Hepatocyte (in vitro differentiated cells): ENCODE measurements around the gene POC1A. TPM values are rescaled to one million over a fixed set of nuclear protein-coding genes. Genes with fewer than 3 reads are reported as not detected.
A peak's percentile ranks its signal among the peaks of the same experiment; 100 is the strongest.
"Not testable (repeated sequence)": the region's sequence is repeated elsewhere in the genome, so short reads cannot be mapped to it uniquely, and the experiment has no call there.

Experiments used
- DNase-seq: peaks from one replicate; pipeline ENCODE4 v3.0.0-alpha.2; 2016; ENCODE audit warnings: low spot score
- H2AFZ ChIP-seq: fragments of 200-600 bp; sonication (generic); 2 replicates; pipeline ENCODE4 v1.6.0; 2016; ENCODE audit warnings: antibody characterized with exemption, mild to moderate bottlenecking
- H3K27ac ChIP-seq: fragments of 200-600 bp; sonication (generic); 2 replicates; pipeline ENCODE4 v1.5.1; 2016; ENCODE audit warnings: mild to moderate bottlenecking
- H3K27me3 ChIP-seq: fragments of 200-600 bp; sonication (generic); 2 replicates; pipeline ENCODE4 v1.6.1; 2016
- H3K36me3 ChIP-seq: fragments of 200-600 bp; sonication (generic); replicated peaks from 2 replicates; pipeline ENCODE4 v1.5.1; 2016; ENCODE audit warnings: low read depth; ENCODE audit not compliant: insufficient read depth
- H3K4me1 ChIP-seq: fragments of 200-600 bp; sonication (generic); 2 replicates; pipeline ENCODE4 v1.5.1; 2016; ENCODE audit warnings: mild to moderate bottlenecking, moderate library complexity; ENCODE audit not compliant: insufficient read depth
- H3K4me2 ChIP-seq: fragments of 200-600 bp; sonication (generic); 2 replicates; pipeline ENCODE4 v1.6.0; 2016
- H3K4me3 ChIP-seq: fragments of 200-600 bp; sonication (generic); 2 replicates; pipeline ENCODE4 v1.5.1; 2016; ENCODE audit warnings: mild to moderate bottlenecking
- H3K79me2 ChIP-seq: fragments of 200-600 bp; sonication (generic); 2 replicates; pipeline ENCODE4 v1.6.0; 2017; ENCODE audit warnings: mild to moderate bottlenecking
- H3K9me2 ChIP-seq: fragments of 200-600 bp; sonication (generic); replicated peaks from 2 replicates; pipeline ENCODE4 v1.6.0; 2017; ENCODE audit warnings: mild to moderate bottlenecking; ENCODE audit not compliant: insufficient read depth
- H3K9me3 ChIP-seq: fragments of 200-600 bp; sonication (generic); 2 replicates; pipeline ENCODE4 v1.5.1; 2016; ENCODE audit warnings: low read depth, mild to moderate bottlenecking
- H4K20me1 ChIP-seq: fragments of 200-600 bp; sonication (generic); 2 replicates; pipeline ENCODE4 v1.6.0; 2016; ENCODE audit warnings: mild to moderate bottlenecking; ENCODE audit not compliant: insufficient read depth, poor library complexity, severe bottlenecking
- CTCF ChIP-seq: fragments of 200-600 bp; sonication (generic); IDR thresholded peaks from 2 replicates; pipeline ENCODE4 v1.5.1; 2016; ENCODE audit warnings: antibody characterized with exemption, mild to moderate bottlenecking; ENCODE audit not compliant: poor library complexity
- EZH2 ChIP-seq: fragments of 200-600 bp; sonication (generic); IDR thresholded peaks from 2 replicates; pipeline ENCODE4 v1.6.1; 2016; ENCODE audit warnings: antibody characterized with exemption, mild to moderate bottlenecking, borderline replicate concordance
- EZH2phosphoT487 ChIP-seq: fragments of 200-600 bp; sonication (generic); IDR thresholded peaks from one replicate; pipeline ENCODE4 v1.6.1; 2018; ENCODE audit warnings: antibody characterized with exemption, mild to moderate bottlenecking, low read depth, moderate library complexity; ENCODE audit not compliant: unreplicated experiment, severe bottlenecking
- WGBS: methylation state at CpG from one replicate; pipeline ENCODE4 v1.1.6; 2016; ENCODE audit warnings: low lambda C conversion rate; ENCODE audit errors: missing lambda C conversion rate; 5-methylcytosine and 5-hydroxymethylcytosine counted together
- polyA plus RNA-seq: library from polyadenylated mRNA; unstranded; fragments of >200 nt; fragmentation: Nextera tagmentation; extraction: Ambion mirVana; gene quantifications from 2 replicates; pipeline ENCODE4 v1.2.1, GENCODE V29; 2016
- total RNA-seq: library from RNA; depleted of rRNA; stranded (reverse); fragments of >200 nt; gene quantifications from 2 replicates; pipeline ENCODE4 v1.2.3, GENCODE V29; 2014

Gene POC1A
- total and polyA plus RNA-seq, 2 experiments from 2014 or later, result 2.6 to 3.7 TPM

DNA sequence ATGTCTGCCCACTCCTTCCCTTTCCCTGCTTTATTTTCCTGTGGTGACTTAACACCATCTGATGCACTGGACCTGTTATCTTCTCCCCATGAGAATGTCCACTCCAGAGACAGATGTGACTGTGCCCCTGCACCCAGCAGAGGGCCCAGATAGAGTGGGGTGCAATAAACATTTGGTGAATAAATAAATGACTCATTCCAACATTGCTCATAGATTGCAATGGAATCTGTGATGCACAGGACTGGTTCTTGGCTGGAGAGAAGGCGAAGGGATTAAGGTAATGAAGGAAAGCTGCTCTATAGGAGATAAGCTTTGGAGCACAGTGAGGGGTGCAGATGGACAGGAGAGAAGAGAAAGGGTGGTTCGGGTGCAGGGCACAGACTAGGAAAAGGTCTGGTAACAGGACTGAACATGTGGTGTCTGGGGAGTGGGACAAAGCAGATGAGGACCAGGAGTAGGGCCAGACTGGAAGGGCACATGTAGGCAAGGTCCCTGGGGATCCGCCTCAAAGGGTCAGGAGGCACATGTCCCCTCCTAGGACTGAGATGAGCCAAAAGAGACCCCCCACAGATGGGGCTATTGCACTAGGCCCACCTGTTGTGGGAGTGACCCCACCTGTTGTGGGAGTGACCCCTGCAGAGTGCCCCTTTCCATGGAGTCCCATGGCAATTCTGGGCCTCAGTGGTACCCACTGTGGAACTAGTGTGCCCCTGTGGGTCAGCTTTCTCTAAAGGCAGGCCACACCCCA, 17.5 kb upstream of the POC1A start:
- no peaks in the 10 kb centered on the region for H4K20me1 ChIP-seq
- DNase-seq, result peak; percentile 52

DNA sequence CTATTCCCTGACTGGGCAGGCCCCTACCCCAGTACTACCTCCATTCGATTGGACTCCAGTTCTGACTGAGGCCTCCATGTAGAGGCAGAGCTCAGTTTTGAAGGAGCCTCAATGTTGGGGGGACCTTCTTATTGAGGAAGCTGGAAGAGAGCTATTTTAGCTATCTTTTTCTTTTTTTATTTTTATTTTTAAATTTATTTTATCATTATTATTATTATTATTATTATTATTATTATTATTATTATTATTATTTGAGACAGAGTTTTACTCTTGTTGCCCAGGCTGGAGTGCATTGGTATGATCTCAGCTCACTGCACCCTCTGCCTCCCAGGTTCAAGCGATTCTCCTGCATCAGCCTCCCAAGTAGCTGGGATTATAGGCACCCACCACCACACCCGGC, 16.0 kb upstream of the POC1A start:
- WGBS, result 93% methylated on average over 3 of the region's 3 CpGs
- not testable (repeated sequence) for H3K27me3 ChIP-seq, H3K27ac ChIP-seq, H3K9me2 ChIP-seq, H3K9me3 ChIP-seq, H4K20me1 ChIP-seq, H3K79me2 ChIP-seq, DNase-seq, H3K36me3 ChIP-seq, H3K4me2 ChIP-seq, H3K4me3 ChIP-seq, H2AFZ ChIP-seq, H3K4me1 ChIP-seq

More for the DNA sequence above, 17.5 kb upstream of the POC1A start:
- H3K9me3 ChIP-seq, result no peaks in the 10 kb centered on the region
- H3K4me1 ChIP-seq, result peaks cover 6% of the 10 kb centered on the region
- H2AFZ ChIP-seq, result no peak overlapping the region
- H3K4me2 ChIP-seq, result no peak overlapping the region
- TF ChIP-seq EZH2phosphoT487 (no peak), CTCF (no peak), EZH2 (no peak)
- H3K27me3 ChIP-seq, result no peaks in the 10 kb centered on the region
- WGBS, result 81% methylated on average over 3 of the region's 3 CpGs
- H3K9me2 ChIP-seq, result no peaks in the 10 kb centered on the region
- H3K4me3 ChIP-seq, result no peak overlapping the region
- no peaks in the 10 kb centered on the region for H3K79me2 ChIP-seq
- H3K36me3 ChIP-seq, result no peaks in the 10 kb centered on the region
- H3K27ac ChIP-seq, result peak overlapping the region; percentile 59

DNA sequence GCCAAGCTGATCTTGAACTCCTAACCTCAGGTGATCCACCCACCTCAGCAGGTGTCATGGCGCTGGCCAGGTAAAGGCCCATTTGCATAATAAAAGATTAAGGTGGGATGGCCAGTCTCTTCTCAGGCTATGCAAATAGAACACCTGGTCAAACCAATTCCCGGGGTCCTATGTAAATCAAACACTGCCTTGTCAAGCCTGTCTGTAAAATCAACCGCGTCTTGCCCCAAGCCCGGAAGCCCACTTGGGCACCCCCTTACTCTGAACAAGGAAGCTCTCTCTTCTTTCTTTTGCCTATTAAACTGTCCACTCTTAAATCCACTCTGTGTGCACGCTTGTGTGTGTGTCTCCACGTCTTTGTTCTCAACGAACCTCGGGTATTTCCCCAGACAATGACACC, 13.0 kb upstream of the POC1A start:
- Histone ChIP-seq H3K4me1 (peaks cover 6% of the 10 kb centered on the region), H2AFZ (no peak overlapping the region), H3K9me2 (no peaks in the 10 kb centered on the region), H3K27me3 (no peaks in the 10 kb centered on the region), H3K27ac (no peak overlapping the region), H3K36me3 (no peaks in the 10 kb centered on the region), H3K79me2 (no peaks in the 10 kb centered on the region), H4K20me1 (no peaks in the 10 kb centered on the region), H3K4me2 (no peak overlapping the region), H3K4me3 (no peak overlapping the region), H3K9me3 (no peaks in the 10 kb centered on the region)
- TF ChIP-seq CTCF, result no peak
- TF ChIP-seq EZH2phosphoT487, result no peak
- no peak for TF ChIP-seq EZH2
- WGBS, result 57% methylated on average over 9 of the region's 9 CpGs
- no peak for DNase-seq

- H3K27ac ChIP-seq, result no peak overlapping the region
- 87% methylated on average over 7 of the region's 7 CpGs for WGBS
Measured at GRCh38 chr3:52162250-52162872, 8.1 kb upstream of the POC1A start.

More at GRCh38 chr3:52162250-52162872, 8.1 kb upstream of the POC1A start:
- DNase-seq, result no peak
- H3K36me3 ChIP-seq, result no peaks in the 10 kb centered on the region
- no peak overlapping the region for H2AFZ ChIP-seq
- H3K79me2 ChIP-seq, result no peaks in the 10 kb centered on the region
- H3K27me3 ChIP-seq, result no peaks in the 10 kb centered on the region
- H3K9me2 ChIP-seq, result no peaks in the 10 kb centered on the region
- no peaks in the 10 kb centered on the region for H4K20me1 ChIP-seq
- H3K4me3 ChIP-seq, result no peak overlapping the region
- no peaks in the 10 kb centered on the region for H3K4me1 ChIP-seq
- H3K9me3 ChIP-seq, result no peaks in the 10 kb centered on the region
- TF ChIP-seq CTCF (no peak), EZH2 (no peak), EZH2phosphoT487 (no peak)
- H3K4me2 ChIP-seq, result no peak overlapping the region
